GM12891 (cell line): ENCODE results near the gene STK24.

ENCODE experiments used
- PAX5 ChIP-seq: IDR thresholded peaks from 2 replicates; pipeline ENCODE4 v1.6.1; 2011; ENCODE audit warnings: low read length, moderate library complexity, mild to moderate bottlenecking; ENCODE audit not compliant: insufficient read depth, severe bottlenecking
- POLR2A ChIP-seq: IDR thresholded peaks from 2 replicates; pipeline ENCODE4 v1.6.1; 2011; ENCODE audit warnings: low read depth, low read length, control low read depth
- POLR2AphosphoS5 ChIP-seq: IDR thresholded peaks from 2 replicates; pipeline ENCODE4 v1.6.1; 2011; ENCODE audit warnings: low read depth, low read length, control low read depth
- POU2F2 ChIP-seq: IDR thresholded peaks from 2 replicates; pipeline ENCODE4 v1.6.1; 2011; ENCODE audit warnings: low read depth, mild to moderate bottlenecking, control low read depth, low read length, moderate library complexity
- SPI1 ChIP-seq: IDR thresholded peaks from 2 replicates; pipeline ENCODE4 v1.6.1; 2011; ENCODE audit warnings: low read depth, low read length, control low read depth
- TAF1 ChIP-seq: IDR thresholded peaks from 2 replicates; pipeline ENCODE4 v1.6.1; 2011; ENCODE audit warnings: low read depth, low read length, control low read depth

- TF ChIP-seq POLR2A (no peak), POLR2AphosphoS5 (no peak), SPI1 (no peak), TAF1 (no peak), PAX5 (no peak), POU2F2 (no peak)
These were observed 38.0 kb downstream of the STK24 start for GRCh38 chr13:98538876-98539275.
